Tibial nerve (tissue), 4 donors: Measurements from ENCODE around the gene TIAL1. TPM values are rescaled to one million over a fixed set of nuclear protein-coding genes. Genes with fewer than 3 reads are reported as not detected.

Experiments
- DNase-seq, 2 donors: peaks; one replicate each; pipeline ENCODE4 v3.0.0-alpha.2; 2019; ENCODE audit warnings: low spot score in 2 of 2
- H3K27ac ChIP-seq, 4 donors: fragments of 200-600 bp; sonication (generic) in 3 of 4; one replicate each; pipeline ENCODE4 v1.5.1; 2017 to 2019; ENCODE audit warnings: mild to moderate bottlenecking in 1 of 4
- H3K27me3 ChIP-seq, 2 donors: fragments of 200-600 bp; sonication (generic) in 1 of 2; one replicate each; pipeline versions ENCODE4 v1.5.1 to v1.6.0; 2017 to 2019
- H3K36me3 ChIP-seq, 3 donors: fragments of 200-600 bp; sonication (generic); one replicate each; pipeline ENCODE4 v1.5.1; 2018 to 2019
- H3K4me1 ChIP-seq, 4 donors: fragments of 200-600 bp; sonication (generic) in 3 of 4; one replicate each; pipeline ENCODE4 v1.5.1; 2017 to 2019
- H3K4me3 ChIP-seq, 4 donors: fragments of 200-600 bp; sonication (generic) in 3 of 4; one replicate each; pipeline ENCODE4 v1.5.1; 2017 to 2019; ENCODE audit warnings: mild to moderate bottlenecking in 1 of 4, moderate library complexity in 1 of 4
- H3K9me3 ChIP-seq, 4 donors: fragments of 200-600 bp; sonication (generic) in 3 of 4; one replicate each; pipeline ENCODE4 v1.5.1; 2017 to 2019
- EP300 ChIP-seq, 2 donors: sonication (generic); formaldehyde crosslinking; IDR thresholded peaks; one replicate each; pipeline ENCODE4 v1.6.1; 2017; ENCODE audit warnings: antibody characterized with exemption in 2 of 2, mild to moderate bottlenecking in 1 of 2
- POLR2A ChIP-seq, 2 donors: fragments of 450-650 bp; IDR thresholded peaks; one replicate each; pipeline ENCODE4 v1.6.1; 2017; ENCODE audit warnings: antibody characterized with exemption in 2 of 2, mild to moderate bottlenecking in 2 of 2, moderate library complexity in 2 of 2
- WGBS, 2 donors: methylation state at CpG; one replicate each; pipeline ENCODE4 v1.1.5; 2018; 5-methylcytosine and 5-hydroxymethylcytosine counted together
- total RNA-seq, 4 donors: library from RNA; depleted of rRNA; stranded (reverse); fragments of >200 nt; gene quantifications; one replicate each; pipeline ENCODE4 v1.1.0, GENCODE V29; 2016
- TF ChIP-seq, protein P1 (sequence below), 5 experiments: fragments of 200-600 bp in 3 of 5; fragments of 450-650 bp in 2 of 5; sonication (generic) in 3 of 5; IDR thresholded peaks; one replicate each; pipeline ENCODE4 v1.5.1; 2016 to 2019; ENCODE audit warnings: antibody characterized with exemption in 5 of 5, mild to moderate bottlenecking in 3 of 5, moderate library complexity in 2 of 5

TIAL1 gene, protein sequence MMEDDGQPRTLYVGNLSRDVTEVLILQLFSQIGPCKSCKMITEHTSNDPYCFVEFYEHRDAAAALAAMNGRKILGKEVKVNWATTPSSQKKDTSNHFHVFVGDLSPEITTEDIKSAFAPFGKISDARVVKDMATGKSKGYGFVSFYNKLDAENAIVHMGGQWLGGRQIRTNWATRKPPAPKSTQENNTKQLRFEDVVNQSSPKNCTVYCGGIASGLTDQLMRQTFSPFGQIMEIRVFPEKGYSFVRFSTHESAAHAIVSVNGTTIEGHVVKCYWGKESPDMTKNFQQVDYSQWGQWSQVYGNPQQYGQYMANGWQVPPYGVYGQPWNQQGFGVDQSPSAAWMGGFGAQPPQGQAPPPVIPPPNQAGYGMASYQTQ
- total RNA-seq, result 100 to 1,000 TPM in 1 of 4 donors, 10 to 100 TPM in 3; 53.0 to 103 (median 87.2) TPM

DNA sequence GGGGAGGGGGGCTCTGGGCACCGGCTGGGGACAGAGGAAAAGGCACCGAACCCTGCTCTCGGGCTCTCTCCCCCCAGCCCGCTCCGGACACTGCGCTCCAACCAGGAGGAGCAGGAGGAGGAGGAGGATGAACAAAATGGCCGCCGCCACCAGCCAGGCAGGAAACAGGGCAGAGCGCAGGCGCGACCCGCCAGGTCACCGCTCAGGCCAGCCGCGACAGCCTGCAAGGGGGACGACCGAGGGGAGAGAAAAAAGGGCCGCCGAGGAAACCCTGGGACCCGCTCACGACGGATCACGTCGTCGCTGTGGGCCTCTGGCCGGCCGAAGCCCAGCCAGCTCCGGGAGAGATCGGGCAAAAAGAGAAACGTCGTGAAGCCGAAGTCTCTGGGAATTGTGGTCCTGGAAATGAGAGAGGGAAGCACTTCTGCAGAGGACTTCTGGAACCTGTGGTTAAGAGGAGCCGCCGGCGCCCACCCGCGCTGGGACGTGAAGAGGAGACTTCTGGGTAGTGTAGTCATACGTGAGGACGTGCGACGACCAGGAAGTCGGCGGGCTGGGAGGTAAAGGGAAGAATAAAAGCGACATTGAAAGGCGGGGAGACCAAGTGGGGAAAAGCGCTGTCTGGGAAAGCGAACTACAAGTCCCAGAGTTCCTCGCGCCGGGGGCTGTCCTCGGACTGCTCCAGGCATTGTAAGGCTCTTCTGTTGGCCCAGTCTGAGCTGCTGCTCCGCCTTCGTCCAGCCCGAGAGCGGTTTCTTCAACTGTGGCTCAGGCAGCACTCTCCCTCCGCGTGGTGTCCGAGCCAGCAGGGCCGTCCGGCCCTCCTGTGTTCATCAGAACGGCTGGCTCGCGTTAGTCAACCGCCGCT is at the start of gene TIAL1:
Gene TIAL1 (minus strand): TSS at position 428 of the 868 bp plus-strand sequence. CDS start 499 bp downstream, outside the sequence.
- H3K4me3 ChIP-seq, result peak within 1 kb of the TSS; percentile 57 to 95 (median 80)
- 0 to 1% methylated on average over 60 to 64 of the region's 66 CpGs for WGBS, 2 donors
- TF ChIP-seq POLR2A (IDR thresholded peaks at IDR 0.05) (peak; percentile 49 to 84), EP300 (IDR thresholded peaks at IDR 0.05) (peak in 1 of 2 donors; percentile 95)
- TF ChIP-seq, protein P1, sequence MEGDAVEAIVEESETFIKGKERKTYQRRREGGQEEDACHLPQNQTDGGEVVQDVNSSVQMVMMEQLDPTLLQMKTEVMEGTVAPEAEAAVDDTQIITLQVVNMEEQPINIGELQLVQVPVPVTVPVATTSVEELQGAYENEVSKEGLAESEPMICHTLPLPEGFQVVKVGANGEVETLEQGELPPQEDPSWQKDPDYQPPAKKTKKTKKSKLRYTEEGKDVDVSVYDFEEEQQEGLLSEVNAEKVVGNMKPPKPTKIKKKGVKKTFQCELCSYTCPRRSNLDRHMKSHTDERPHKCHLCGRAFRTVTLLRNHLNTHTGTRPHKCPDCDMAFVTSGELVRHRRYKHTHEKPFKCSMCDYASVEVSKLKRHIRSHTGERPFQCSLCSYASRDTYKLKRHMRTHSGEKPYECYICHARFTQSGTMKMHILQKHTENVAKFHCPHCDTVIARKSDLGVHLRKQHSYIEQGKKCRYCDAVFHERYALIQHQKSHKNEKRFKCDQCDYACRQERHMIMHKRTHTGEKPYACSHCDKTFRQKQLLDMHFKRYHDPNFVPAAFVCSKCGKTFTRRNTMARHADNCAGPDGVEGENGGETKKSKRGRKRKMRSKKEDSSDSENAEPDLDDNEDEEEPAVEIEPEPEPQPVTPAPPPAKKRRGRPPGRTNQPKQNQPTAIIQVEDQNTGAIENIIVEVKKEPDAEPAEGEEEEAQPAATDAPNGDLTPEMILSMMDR (IDR thresholded peaks at IDR 0.05), result peak in 1 of 5 experiments; percentile 26
- no peaks in the 10 kb centered on the region for H3K27me3 ChIP-seq
- DNase-seq, result peak; percentile 94 to 96
- peaks cover 0 to 47% (median 32%) of the 10 kb centered on the region in 4 donors for H3K4me1 ChIP-seq
- peaks cover 0 to 7% (median 0%) of the 10 kb centered on the region in 3 donors for H3K36me3 ChIP-seq
- H3K27ac ChIP-seq, result peak within 1 kb of the TSS; percentile 91 to 99 (median 96)
- no peaks in the 10 kb centered on the region for H3K9me3 ChIP-seq

DNA sequence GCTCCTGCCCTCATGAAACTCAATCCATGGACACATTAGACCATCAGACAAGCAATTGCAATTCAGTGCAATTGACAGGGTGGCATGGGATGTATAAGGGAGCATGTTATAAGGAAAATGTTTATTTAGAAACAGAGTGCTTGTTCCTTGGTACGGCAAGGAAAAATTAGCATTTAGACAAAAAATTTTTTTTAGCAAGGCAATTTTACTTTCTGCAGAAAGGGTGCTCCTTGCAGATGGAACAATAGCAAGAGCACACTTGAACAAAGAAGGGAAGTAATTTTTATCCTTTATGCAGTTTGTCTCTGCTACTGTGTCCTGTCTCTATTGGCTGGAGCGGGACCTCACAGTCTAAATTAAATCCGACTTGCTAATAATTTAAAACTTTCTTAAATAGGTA is 48.2 kb upstream of the TIAL1 start:
- TF ChIP-seq POLR2A (IDR thresholded peaks at IDR 0.05), result no peak
- no peak for TF ChIP-seq EP300 (IDR thresholded peaks at IDR 0.05)
- TF ChIP-seq, protein P1 (IDR thresholded peaks at IDR 0.05), result no peak
- H3K9me3 ChIP-seq, result peaks cover 0 to 12% (median 0%) of the 10 kb centered on the region in 4 donors
- 95 to 99% methylated on average over 3 of the region's 3 CpGs for WGBS, 2 donors

DNA sequence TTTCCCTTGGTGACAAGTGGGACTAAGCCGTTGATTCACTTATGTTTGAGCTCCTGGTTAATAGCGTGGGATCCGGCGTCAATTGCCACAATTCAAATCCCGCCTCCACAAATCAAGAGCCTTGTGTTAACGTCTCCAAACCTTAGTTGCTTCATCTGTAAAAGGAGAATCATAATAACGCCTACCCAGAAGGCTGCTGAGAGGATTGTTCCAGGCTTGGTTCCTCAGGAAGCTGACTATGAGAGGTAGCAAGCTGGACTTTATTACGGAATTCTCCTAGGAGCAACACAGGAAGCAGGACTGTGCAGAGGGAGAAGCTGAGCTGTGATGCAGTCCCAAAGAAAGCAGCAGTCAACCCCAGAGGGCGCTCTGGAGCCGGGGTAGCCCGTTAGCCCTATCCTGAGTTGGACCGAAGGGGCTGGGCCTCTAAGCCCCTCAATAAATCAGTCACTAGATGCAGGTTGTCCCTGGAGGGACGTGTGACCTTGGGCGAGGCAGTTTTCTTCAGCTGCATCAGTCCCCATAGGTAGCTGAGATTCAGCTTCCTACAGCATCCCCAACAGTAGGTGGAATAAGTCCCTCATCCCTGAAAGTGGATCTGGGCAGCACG is 47.5 kb upstream of the TIAL1 start:
- no peak for DNase-seq
- TF ChIP-seq EP300 (IDR thresholded peaks at IDR 0.05) (no peak), POLR2A (IDR thresholded peaks at IDR 0.05) (no peak)
- TF ChIP-seq, protein P1 (IDR thresholded peaks at IDR 0.05), result no peak
- peaks cover 0 to 12% (median 0%) of the 10 kb centered on the region in 4 donors for H3K9me3 ChIP-seq
- peak overlapping the region in 2 of 4 donors; percentile 58 to 80 for H3K27ac ChIP-seq
- peaks cover 0 to 6% (median 0%) of the 10 kb centered on the region in 4 donors for H3K4me1 ChIP-seq
- 49 to 51% methylated on average over 15 of the region's 15 CpGs for WGBS, 2 donors
- no peaks in the 10 kb centered on the region for H3K27me3 ChIP-seq
- no peak overlapping the region for H3K4me3 ChIP-seq
- H3K36me3 ChIP-seq, result no peaks in the 10 kb centered on the region

More for the DNA sequence above, 48.2 kb upstream of the TIAL1 start:
- H3K27me3 ChIP-seq, result no peaks in the 10 kb centered on the region
- no peak for DNase-seq
- H3K27ac ChIP-seq, result no peak overlapping the region
- peaks cover 0 to 6% (median 0%) of the 10 kb centered on the region in 4 donors for H3K4me1 ChIP-seq
- H3K36me3 ChIP-seq, result no peaks in the 10 kb centered on the region
- no peak overlapping the region for H3K4me3 ChIP-seq

DNA sequence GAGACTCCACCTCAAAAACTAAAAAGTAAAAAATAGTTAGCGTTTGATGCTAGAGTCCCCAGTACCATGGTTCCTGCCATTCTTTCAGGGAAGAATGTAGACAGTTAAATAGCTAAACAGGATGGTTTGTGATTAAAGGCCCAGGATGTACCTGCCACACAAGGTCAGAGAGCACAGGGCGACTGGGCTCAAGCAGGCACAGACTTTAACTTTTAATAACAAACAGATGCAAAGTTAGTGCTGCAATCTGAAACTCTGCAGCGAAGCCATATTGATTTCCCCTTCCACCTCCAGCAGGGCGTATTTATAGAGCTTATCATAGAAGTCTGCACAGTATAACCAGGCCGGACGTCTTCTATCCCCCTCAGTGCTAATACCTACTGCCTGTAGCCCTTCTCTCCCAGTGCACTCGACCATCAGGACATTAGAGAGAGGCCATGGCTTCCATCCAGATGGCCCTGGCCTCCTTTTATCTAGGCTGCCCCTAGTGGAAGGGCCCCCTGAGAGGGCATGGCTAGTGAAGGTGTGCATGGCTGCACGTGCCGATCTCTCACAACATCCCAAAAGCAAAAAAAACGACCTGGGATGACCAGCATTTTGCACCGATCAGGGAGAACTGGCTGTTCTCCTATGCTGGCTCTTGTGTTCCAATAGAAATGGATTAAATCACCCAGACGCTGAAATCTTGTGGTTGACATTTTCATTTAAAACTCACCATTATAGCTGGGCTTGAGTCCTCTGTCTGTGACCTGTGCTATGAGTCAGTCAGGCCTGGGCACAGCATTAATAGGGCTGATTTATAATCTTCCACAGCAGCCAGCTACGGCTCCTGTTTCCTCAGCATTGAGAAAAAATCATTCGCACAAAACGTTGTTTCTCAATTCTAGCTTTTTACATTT is 46.8 kb upstream of the TIAL1 start:
- peaks cover 0 to 6% (median 0%) of the 10 kb centered on the region in 4 donors for H3K4me1 ChIP-seq
- no peak overlapping the region for H3K4me3 ChIP-seq
- TF ChIP-seq EP300 (IDR thresholded peaks at IDR 0.05) (peak in 1 of 2 donors; percentile 44), POLR2A (IDR thresholded peaks at IDR 0.05) (no peak)
- TF ChIP-seq, protein P1 (IDR thresholded peaks at IDR 0.05), result no peak
- H3K27ac ChIP-seq, result peak overlapping the region in 2 of 4 donors; percentile 64 to 80
- DNase-seq, result no peak
- WGBS, 2 donors, result 64 to 66% methylated on average over 15 of the region's 15 CpGs
- H3K27me3 ChIP-seq, result no peaks in the 10 kb centered on the region
- no peaks in the 10 kb centered on the region for H3K36me3 ChIP-seq
- H3K9me3 ChIP-seq, result peaks cover 0 to 12% (median 0%) of the 10 kb centered on the region in 4 donors
